Neural cell (in vitro differentiated cells): ENCODE data around the gene IFT52. TPM values are rescaled to one million over a fixed set of nuclear protein-coding genes. Genes with fewer than 3 reads are reported as not detected.

Experiments used
- H2AFZ ChIP-seq: fragments of 200-600, 300-800 bp; sonication (generic), shearing (Covaris generic); 2 replicates; pipeline ENCODE4 v1.6.0; 2014; ENCODE audit warnings: low read depth, mild to moderate bottlenecking, antibody characterized with exemption, low read length, moderate library complexity
- H3F3A ChIP-seq: fragments of 200-600 bp; shearing (Covaris generic); 2 replicates; pipeline ENCODE4 v1.6.1; 2016; ENCODE audit warnings: mild to moderate bottlenecking, moderate library complexity, mixed read lengths, antibody characterized with exemption, low read length; ENCODE audit not compliant: insufficient read depth, poor library complexity, severe bottlenecking
- H3K27ac ChIP-seq: fragments of 200-600, 300-800 bp; sonication (generic), shearing (Covaris generic); 2 replicates; pipeline ENCODE4 v1.5.1; 2014; ENCODE audit warnings: mild to moderate bottlenecking, low read length, moderate library complexity
- H3K27me3 ChIP-seq: fragments of 300-800, 200-600 bp; sonication (generic), shearing (Covaris generic); 2 replicates; pipeline ENCODE4 v1.6.0; 2014; ENCODE audit warnings: mild to moderate bottlenecking, low read depth, low read length, moderate library complexity; ENCODE audit not compliant: insufficient read depth
- H3K36me3 ChIP-seq: fragments of 300-800, 200-600 bp; sonication (generic), shearing (Covaris generic); 2 replicates; pipeline ENCODE4 v1.5.1; 2014; ENCODE audit warnings: mild to moderate bottlenecking, antibody characterized with exemption, low read length, moderate library complexity; ENCODE audit not compliant: insufficient read depth
- H3K4me2 ChIP-seq: fragments of 300-800, 200-600 bp; sonication (generic), shearing (Covaris generic); 2 replicates; pipeline ENCODE4 v1.6.0; 2014; ENCODE audit warnings: mild to moderate bottlenecking, low read length
- H3K4me3 ChIP-seq: fragments of 300-800, 200-600 bp; sonication (generic), shearing (Covaris generic); 2 replicates; pipeline ENCODE4 v1.5.1; 2014; ENCODE audit warnings: mild to moderate bottlenecking, low read length, moderate library complexity
- H3K79me2 ChIP-seq: fragments of 200-600 bp; shearing (Covaris generic); replicated peaks from 2 replicates; pipeline ENCODE4 v1.6.0; 2014; ENCODE audit warnings: mild to moderate bottlenecking, low read length, moderate library complexity; ENCODE audit not compliant: insufficient read depth
- H3K9ac ChIP-seq: fragments of 300-800, 200-600 bp; sonication (generic), shearing (Covaris generic); 2 replicates; pipeline ENCODE4 v1.6.1; 2016; ENCODE audit warnings: mild to moderate bottlenecking, low read length, mixed read lengths
- H3K9me2 ChIP-seq: fragments of 200-600 bp; shearing (Covaris generic); 2 replicates; pipeline ENCODE4 v1.6.1; 2016; ENCODE audit warnings: mild to moderate bottlenecking, low read length, mixed read lengths; ENCODE audit not compliant: insufficient read depth
- H3K9me3 ChIP-seq: fragments of 200-600, 300-800 bp; sonication (generic), shearing (Covaris generic); 2 replicates; pipeline ENCODE4 v1.6.1; 2016; ENCODE audit warnings: mild to moderate bottlenecking, mixed run types, low read length, moderate library complexity, mixed read lengths
- H4K20me1 ChIP-seq: fragments of 200-600 bp; shearing (Covaris generic); 2 replicates; pipeline ENCODE4 v1.6.1; 2016; ENCODE audit warnings: mild to moderate bottlenecking, mixed run types; ENCODE audit not compliant: insufficient read depth
- CTCF ChIP-seq: fragments of 450-650 bp; IDR thresholded peaks from 2 replicates; pipeline ENCODE4 v1.5.1; 2014; ENCODE audit warnings: antibody characterized with exemption, mild to moderate bottlenecking, moderate library complexity; ENCODE audit not compliant: poor library complexity, severe bottlenecking
- EP300 ChIP-seq: fragments of 450-650 bp; conservative IDR thresholded peaks from 2 replicates; pipeline ENCODE4 v1.6.1; 2014; ENCODE audit warnings: antibody characterized with exemption, mild to moderate bottlenecking, moderate library complexity; ENCODE audit not compliant: poor library complexity, severe bottlenecking
- EZH2 ChIP-seq: fragments of 200-600, 300-800 bp; shearing (Covaris generic), sonication (generic); IDR thresholded peaks from 2 replicates; pipeline ENCODE4 v1.6.1; 2014; ENCODE audit warnings: antibody characterized with exemption, low read length, borderline replicate concordance, mild to moderate bottlenecking; ENCODE audit not compliant: insufficient read depth, poor library complexity, severe bottlenecking
- MXI1 ChIP-seq: fragments of 450-650 bp; conservative IDR thresholded peaks from 2 replicates; pipeline ENCODE4 v1.6.1; 2014; ENCODE audit warnings: antibody characterized with exemption, mild to moderate bottlenecking; ENCODE audit not compliant: poor library complexity, severe bottlenecking
- POLR2AphosphoS5 ChIP-seq: IDR thresholded peaks from 2 replicates; pipeline ENCODE4 v1.6.1; 2012
- RAD21 ChIP-seq: fragments of 450-650 bp; conservative IDR thresholded peaks from 2 replicates; pipeline ENCODE4 v1.6.1; 2014; ENCODE audit warnings: antibody characterized with exemption, mild to moderate bottlenecking, moderate library complexity
- SMC3 ChIP-seq: fragments of 450-650 bp; conservative IDR thresholded peaks from 2 replicates; pipeline ENCODE4 v1.6.1; 2014; ENCODE audit warnings: antibody characterized with exemption, mild to moderate bottlenecking, moderate library complexity; ENCODE audit not compliant: poor library complexity
- TAF1 ChIP-seq: IDR thresholded peaks from 2 replicates; pipeline ENCODE4 v1.6.1; 2012; ENCODE audit warnings: low read depth
- polyA plus RNA-seq: library from polyadenylated mRNA; depleted of rRNA; stranded (reverse); fragments of >200 nt; gene quantifications from 2 replicates; pipeline ENCODE4 v1.2.3, GENCODE V29; 2014
- TF ChIP-seq, protein P1 (sequence below): IDR thresholded peaks from 2 replicates; pipeline ENCODE4 v1.6.1; 2012; ENCODE audit warnings: borderline replicate concordance

Gene IFT52
- polyA plus RNA-seq, 1 donor from 2014 or later = 144 TPM

- Histone ChIP-seq H3F3A (no peaks in the 10 kb centered on the region), H2AFZ (no peak overlapping the region), H3K9me2 (no peaks in the 10 kb centered on the region), H3K9ac (no peak overlapping the region), H3K27ac (no peak overlapping the region), H3K4me3 (no peak overlapping the region), H3K27me3 (no peaks in the 10 kb centered on the region), H3K79me2 (no peaks in the 10 kb centered on the region), H4K20me1 (no peaks in the 10 kb centered on the region), H3K9me3 (no peaks in the 10 kb centered on the region), H3K36me3 (no peaks in the 10 kb centered on the region), H3K4me2 (no peak overlapping the region)
- TF ChIP-seq SMC3 (no peak), MXI1 (no peak), EZH2 (no peak), POLR2AphosphoS5 (no peak), TAF1 (no peak), RAD21 (no peak), CTCF (no peak), EP300 (no peak)
- TF ChIP-seq, protein P1, sequence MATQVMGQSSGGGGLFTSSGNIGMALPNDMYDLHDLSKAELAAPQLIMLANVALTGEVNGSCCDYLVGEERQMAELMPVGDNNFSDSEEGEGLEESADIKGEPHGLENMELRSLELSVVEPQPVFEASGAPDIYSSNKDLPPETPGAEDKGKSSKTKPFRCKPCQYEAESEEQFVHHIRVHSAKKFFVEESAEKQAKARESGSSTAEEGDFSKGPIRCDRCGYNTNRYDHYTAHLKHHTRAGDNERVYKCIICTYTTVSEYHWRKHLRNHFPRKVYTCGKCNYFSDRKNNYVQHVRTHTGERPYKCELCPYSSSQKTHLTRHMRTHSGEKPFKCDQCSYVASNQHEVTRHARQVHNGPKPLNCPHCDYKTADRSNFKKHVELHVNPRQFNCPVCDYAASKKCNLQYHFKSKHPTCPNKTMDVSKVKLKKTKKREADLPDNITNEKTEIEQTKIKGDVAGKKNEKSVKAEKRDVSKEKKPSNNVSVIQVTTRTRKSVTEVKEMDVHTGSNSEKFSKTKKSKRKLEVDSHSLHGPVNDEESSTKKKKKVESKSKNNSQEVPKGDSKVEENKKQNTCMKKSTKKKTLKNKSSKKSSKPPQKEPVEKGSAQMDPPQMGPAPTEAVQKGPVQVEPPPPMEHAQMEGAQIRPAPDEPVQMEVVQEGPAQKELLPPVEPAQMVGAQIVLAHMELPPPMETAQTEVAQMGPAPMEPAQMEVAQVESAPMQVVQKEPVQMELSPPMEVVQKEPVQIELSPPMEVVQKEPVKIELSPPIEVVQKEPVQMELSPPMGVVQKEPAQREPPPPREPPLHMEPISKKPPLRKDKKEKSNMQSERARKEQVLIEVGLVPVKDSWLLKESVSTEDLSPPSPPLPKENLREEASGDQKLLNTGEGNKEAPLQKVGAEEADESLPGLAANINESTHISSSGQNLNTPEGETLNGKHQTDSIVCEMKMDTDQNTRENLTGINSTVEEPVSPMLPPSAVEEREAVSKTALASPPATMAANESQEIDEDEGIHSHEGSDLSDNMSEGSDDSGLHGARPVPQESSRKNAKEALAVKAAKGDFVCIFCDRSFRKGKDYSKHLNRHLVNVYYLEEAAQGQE = no peak
Observed at GRCh38 chr20:43564993-43565757, 25.6 kb upstream of the IFT52 start.

- Histone ChIP-seq H3K27ac (no peak overlapping the region), H3K4me3 (no peak overlapping the region), H3F3A (no peaks in the 10 kb centered on the region), H3K27me3 (no peaks in the 10 kb centered on the region), H3K9me2 (no peaks in the 10 kb centered on the region), H3K36me3 (no peaks in the 10 kb centered on the region), H3K4me2 (no peak overlapping the region), H3K9me3 (no peaks in the 10 kb centered on the region), H2AFZ (no peak overlapping the region), H3K9ac (no peak overlapping the region), H4K20me1 (no peaks in the 10 kb centered on the region), H3K79me2 (no peaks in the 10 kb centered on the region)
- no peak for TF ChIP-seq CTCF
- TF ChIP-seq TAF1 = no peak
- TF ChIP-seq POLR2AphosphoS5 = no peak
- TF ChIP-seq SMC3 = no peak
- no peak for TF ChIP-seq RAD21
- TF ChIP-seq, protein P1 = no peak
- TF ChIP-seq EP300 = no peak
- no peak for TF ChIP-seq MXI1
- no peak for TF ChIP-seq EZH2
Observed at GRCh38 chr20:43565758-43566104, 25.0 kb upstream of the IFT52 start.
